ENCODE measurements around the gene PDCD1LG2. TPM values are rescaled to one million over a fixed set of nuclear protein-coding genes. Genes with fewer than 3 reads are reported as not detected.

Gene PDCD1LG2
- total RNA-seq, 2 donors from 2014 or later: 1.3 to 3.0 TPM

DNA sequence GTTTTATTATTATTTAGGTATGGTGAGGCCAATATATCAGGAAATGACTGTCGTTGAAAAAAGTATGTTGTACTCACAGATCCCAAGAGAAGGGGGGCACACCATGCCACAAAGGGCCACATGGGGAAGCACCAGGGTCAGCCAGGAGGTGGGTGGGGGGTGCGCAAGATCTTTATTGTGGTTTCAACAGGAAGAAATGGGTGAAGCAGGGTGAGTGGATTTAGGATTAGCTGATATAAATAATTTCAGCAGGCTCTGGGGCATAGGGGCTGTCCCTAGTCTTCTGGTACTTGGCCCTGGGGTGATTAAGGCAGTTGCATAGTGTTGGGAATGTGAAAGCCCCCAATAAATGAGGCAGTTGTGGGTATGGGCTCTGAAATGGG lies 8.6 kb downstream of the PDCD1LG2 start:
- peak; percentile 36 to 41 for DNase-seq

GRCh38 chr9:5524090-5524489 lies 13.8 kb downstream of the PDCD1LG2 start:
- Mint-ChIP-seq H3K27me3 (ENCODE audit: low read depth) (no peaks in the 10 kb centered on the region), H3K4me3 (no peak overlapping the region), H3K36me3 (ENCODE audit: insufficient read depth in 2 of 2) (peaks cover 0 to 3% of the 10 kb centered on the region in 2 donors), H3K9me3 (no peaks in the 10 kb centered on the region), H3K27ac (no peak overlapping the region), H3K4me1 (ENCODE audit: low read depth) (peaks cover 8% of the 10 kb centered on the region)
- DNase-seq (no peak), ATAC-seq (replicated peaks in 1 of 2) (no peak)

More for the DNA sequence above, 8.6 kb downstream of the PDCD1LG2 start:
- Mint-ChIP-seq H3K27me3 (ENCODE audit: low read depth) (no peaks in the 10 kb centered on the region), H3K9me3 (no peaks in the 10 kb centered on the region), H3K36me3 (ENCODE audit: insufficient read depth in 2 of 2) (peaks cover 0 to 3% of the 10 kb centered on the region in 2 donors), H3K27ac (peak overlapping the region; percentile 32), H3K4me3 (peak overlapping the region; percentile 48 to 56), H3K4me1 (ENCODE audit: low read depth) (peaks cover 33% of the 10 kb centered on the region)
- ATAC-seq (replicated peaks in 1 of 2): peak; percentile 53 to 65

DNA sequence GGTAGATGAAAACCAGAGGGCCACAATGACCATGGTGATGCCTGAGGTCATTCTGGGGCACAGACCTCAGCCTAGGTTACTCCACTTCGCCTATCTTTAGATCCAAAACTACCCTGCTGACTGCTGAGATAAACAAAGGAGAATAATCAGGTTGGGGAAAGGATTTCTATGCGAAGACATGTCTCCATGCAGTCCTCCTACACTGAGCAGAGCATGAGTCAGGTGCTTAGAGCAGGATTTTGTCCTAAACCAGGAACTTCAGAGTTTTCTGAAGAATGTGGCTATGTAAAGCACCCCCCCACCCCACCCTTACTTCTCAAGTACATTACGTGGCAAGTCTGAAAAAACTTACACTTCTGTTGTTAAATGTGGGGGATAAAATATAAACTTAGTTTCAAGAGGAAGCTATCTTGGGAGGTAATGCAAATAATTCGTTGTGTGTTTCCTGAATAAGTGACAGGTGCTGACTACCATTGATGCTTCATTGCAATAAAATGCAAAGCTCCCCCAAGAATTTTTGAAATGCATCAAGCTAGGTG lies 19.4 kb downstream of the PDCD1LG2 start:
- no peak overlapping the region for H3K27ac Mint-ChIP-seq

DNA sequence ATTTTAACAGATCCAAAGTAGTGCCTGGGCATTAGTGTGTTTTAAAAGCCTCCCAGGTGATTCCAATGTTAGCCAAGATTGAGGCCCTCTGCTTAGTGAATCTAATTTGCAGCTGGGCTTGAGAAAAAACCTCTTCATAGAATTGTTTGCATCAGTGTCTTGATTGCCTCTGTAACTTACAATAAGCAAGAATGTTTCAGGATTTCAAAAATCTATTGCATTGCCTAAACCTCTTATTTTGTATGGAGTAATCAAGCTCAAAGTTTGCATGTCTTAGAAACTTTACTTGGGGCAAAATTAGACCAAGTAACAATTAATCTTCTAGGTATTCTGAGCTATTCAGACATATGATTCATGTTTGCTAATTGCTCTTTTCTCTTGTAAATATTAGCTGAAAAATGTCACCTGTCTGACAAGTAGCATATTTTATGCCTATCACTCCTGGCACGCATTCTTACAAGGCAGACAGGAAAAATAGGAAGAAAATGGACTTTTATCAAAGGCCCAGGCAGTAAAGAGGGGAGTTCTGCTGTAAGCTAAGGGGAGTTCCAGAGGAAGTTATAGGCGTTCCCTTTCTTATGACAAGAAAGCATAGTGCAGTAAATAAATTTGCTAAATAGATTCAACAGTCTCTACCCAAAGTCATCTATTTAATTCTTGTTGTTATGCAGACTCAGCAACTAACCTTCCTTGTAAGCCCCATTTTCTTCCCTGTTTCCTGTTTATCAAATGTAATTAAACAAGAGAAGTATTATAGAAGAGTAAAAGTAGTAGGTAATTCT lies 21.0 kb downstream of the PDCD1LG2 start:
- Mint-ChIP-seq H3K4me3 (peak overlapping the region; percentile 35 to 72), H3K36me3 (ENCODE audit: insufficient read depth in 2 of 2) (peaks cover 0 to 2% of the 10 kb centered on the region in 2 donors), H3K4me1 (ENCODE audit: low read depth) (peaks cover 34% of the 10 kb centered on the region), H3K27ac (peak overlapping the region; percentile 95), H3K27me3 (ENCODE audit: low read depth) (no peaks in the 10 kb centered on the region), H3K9me3 (no peaks in the 10 kb centered on the region)
- DNase-seq (no peak), ATAC-seq (replicated peaks in 1 of 2) (peak in 1 of 2 donors; percentile 58)

More for the DNA sequence above, 19.4 kb downstream of the PDCD1LG2 start:
- no peak for DNase-seq
- peaks cover 34% of the 10 kb centered on the region for H3K4me1 Mint-ChIP-seq (ENCODE audit: low read depth)
- H3K27me3 Mint-ChIP-seq (ENCODE audit: low read depth): no peaks in the 10 kb centered on the region
- no peak for ATAC-seq (replicated peaks in 1 of 2)
- no peaks in the 10 kb centered on the region for H3K36me3 Mint-ChIP-seq (ENCODE audit: insufficient read depth in 2 of 2)
- no peaks in the 10 kb centered on the region for H3K9me3 Mint-ChIP-seq
- H3K4me3 Mint-ChIP-seq: no peak overlapping the region

DNA sequence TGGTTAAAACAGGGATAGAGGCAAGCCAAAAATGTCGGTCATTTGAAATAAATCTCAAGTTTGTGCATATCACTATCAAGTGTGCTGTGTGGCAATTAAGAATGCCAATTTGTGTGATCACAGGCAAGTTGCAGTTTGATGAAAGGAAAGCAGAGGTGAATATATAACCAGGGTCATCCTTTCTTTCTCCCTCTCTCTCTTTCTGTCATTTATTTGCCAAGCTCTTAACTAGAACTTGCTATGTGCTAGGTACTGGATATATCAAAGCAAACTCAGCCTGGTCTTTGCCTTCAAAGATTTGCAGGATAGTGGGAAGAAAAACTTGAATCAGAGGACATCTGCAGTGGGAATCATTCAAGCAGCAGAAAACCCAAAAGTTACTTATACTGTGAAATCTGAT lies 22.0 kb downstream of the PDCD1LG2 start:
- ATAC-seq (replicated peaks in 1 of 2) (no peak), DNase-seq (no peak)
- H3K27me3 Mint-ChIP-seq (ENCODE audit: low read depth): no peaks in the 10 kb centered on the region
- peaks cover 34% of the 10 kb centered on the region for H3K4me1 Mint-ChIP-seq (ENCODE audit: low read depth)
- H3K36me3 Mint-ChIP-seq (ENCODE audit: insufficient read depth in 2 of 2): peaks cover 0 to 2% of the 10 kb centered on the region in 2 donors
- H3K9me3 Mint-ChIP-seq: no peaks in the 10 kb centered on the region
- no peak overlapping the region for H3K4me3 Mint-ChIP-seq
- H3K27ac Mint-ChIP-seq: peak overlapping the region; percentile 95

DNA sequence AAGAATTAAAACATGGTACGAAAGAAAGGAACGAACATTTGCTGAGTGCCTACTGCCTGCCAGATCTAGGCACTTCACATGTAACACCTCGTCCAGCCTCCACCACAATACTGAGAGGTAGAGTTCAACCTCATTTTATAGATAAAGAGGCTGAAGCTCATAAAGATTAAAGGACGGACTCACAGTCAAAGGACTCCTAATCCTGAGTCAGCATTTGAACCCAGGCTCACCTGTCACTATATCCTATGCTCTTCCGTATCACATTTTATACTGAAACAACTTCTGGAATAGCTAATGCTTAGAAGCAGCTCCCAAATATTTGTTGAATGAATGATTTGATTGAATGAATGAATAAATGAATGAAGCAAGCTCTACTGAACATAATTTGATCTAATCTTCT lies 22.5 kb downstream of the PDCD1LG2 start:
- DNase-seq (no peak), ATAC-seq (replicated peaks in 1 of 2) (no peak)
- no peaks in the 10 kb centered on the region for H3K9me3 Mint-ChIP-seq
- peak overlapping the region; percentile 86 for H3K27ac Mint-ChIP-seq
- no peaks in the 10 kb centered on the region for H3K27me3 Mint-ChIP-seq (ENCODE audit: low read depth)
- H3K4me1 Mint-ChIP-seq (ENCODE audit: low read depth): peaks cover 34% of the 10 kb centered on the region
- H3K36me3 Mint-ChIP-seq (ENCODE audit: insufficient read depth in 2 of 2): peaks cover 0 to 2% of the 10 kb centered on the region in 2 donors
- H3K4me3 Mint-ChIP-seq: no peak overlapping the region

GRCh38 chr9:5536684-5537083 lies 26.4 kb downstream of the PDCD1LG2 start:
- H3K27me3 Mint-ChIP-seq (ENCODE audit: low read depth): no peaks in the 10 kb centered on the region
- peaks cover 8% of the 10 kb centered on the region for H3K4me1 Mint-ChIP-seq (ENCODE audit: low read depth)
- peaks cover 6 to 7% of the 10 kb centered on the region in 2 donors for H3K36me3 Mint-ChIP-seq (ENCODE audit: insufficient read depth in 2 of 2)
- no peak for ATAC-seq (replicated peaks in 1 of 2)
- no peak overlapping the region for H3K4me3 Mint-ChIP-seq
- H3K27ac Mint-ChIP-seq: no peak overlapping the region
- H3K9me3 Mint-ChIP-seq: peaks cover 0 to 5% of the 10 kb centered on the region in 2 donors
- DNase-seq: no peak

DNA sequence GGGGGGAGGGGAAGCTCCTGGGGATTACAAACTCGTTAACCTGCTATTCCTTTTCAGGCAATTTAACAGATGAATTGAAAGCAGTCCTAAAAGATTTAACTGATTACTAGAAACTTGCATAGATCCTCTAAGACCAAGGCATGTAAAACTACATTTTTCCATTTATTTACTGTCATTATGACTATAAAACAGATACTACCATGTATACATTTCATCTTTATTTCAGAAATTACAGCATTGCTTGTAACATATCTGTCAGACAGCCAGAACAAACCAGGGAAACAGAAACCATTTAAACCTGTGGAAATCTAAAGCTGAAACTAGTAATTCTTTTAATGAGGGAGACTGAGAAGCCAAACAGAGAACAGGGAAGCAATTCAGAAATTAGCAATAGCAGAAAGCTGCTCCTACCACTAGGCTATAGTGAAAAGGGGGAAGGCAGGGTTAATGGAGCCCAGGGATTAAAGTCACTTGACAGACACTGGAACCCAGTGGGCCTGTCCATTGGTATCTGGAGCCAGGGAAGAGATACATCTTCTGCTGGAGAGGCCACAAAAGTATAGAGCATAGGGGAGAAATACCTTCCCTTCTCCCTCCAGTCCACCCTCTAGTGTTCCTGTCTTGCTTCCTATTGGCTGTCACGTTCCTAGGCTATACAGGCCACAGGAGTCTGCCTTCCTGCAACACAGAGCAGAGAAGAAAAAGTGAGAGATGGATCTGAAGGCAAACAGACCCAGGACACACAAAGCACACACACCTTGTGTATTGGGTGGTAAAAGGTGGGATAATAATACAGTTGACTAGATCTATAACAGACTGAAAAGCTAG lies 33.8 kb downstream of the PDCD1LG2 start:
- DNase-seq (no peak), ATAC-seq (replicated peaks in 1 of 2) (peak in 1 of 2 donors; percentile 66)
- H3K4me1 Mint-ChIP-seq (ENCODE audit: low read depth): peaks cover 7% of the 10 kb centered on the region
- peaks cover 0 to 6% of the 10 kb centered on the region in 2 donors for H3K9me3 Mint-ChIP-seq
- H3K27me3 Mint-ChIP-seq (ENCODE audit: low read depth): no peaks in the 10 kb centered on the region
- no peak overlapping the region for H3K27ac Mint-ChIP-seq
- H3K4me3 Mint-ChIP-seq: no peak overlapping the region
- H3K36me3 Mint-ChIP-seq (ENCODE audit: insufficient read depth in 2 of 2): peaks cover 5% of the 10 kb centered on the region in 2 donors

- H3K4me3 Mint-ChIP-seq: no peak overlapping the region
- H3K4me1 Mint-ChIP-seq (ENCODE audit: low read depth): peaks cover 10% of the 10 kb centered on the region
- DNase-seq (no peak), ATAC-seq (replicated peaks in 1 of 2) (no peak)
- H3K36me3 Mint-ChIP-seq (ENCODE audit: insufficient read depth in 2 of 2): peaks cover 0 to 6% of the 10 kb centered on the region in 2 donors
- H3K9me3 Mint-ChIP-seq: peaks cover 0 to 2% of the 10 kb centered on the region in 2 donors
- H3K27ac Mint-ChIP-seq: no peak overlapping the region
- H3K27me3 Mint-ChIP-seq (ENCODE audit: low read depth): no peaks in the 10 kb centered on the region
These were observed 39.6 kb downstream of the PDCD1LG2 start for GRCh38 chr9:5549658-5550650.

DNA sequence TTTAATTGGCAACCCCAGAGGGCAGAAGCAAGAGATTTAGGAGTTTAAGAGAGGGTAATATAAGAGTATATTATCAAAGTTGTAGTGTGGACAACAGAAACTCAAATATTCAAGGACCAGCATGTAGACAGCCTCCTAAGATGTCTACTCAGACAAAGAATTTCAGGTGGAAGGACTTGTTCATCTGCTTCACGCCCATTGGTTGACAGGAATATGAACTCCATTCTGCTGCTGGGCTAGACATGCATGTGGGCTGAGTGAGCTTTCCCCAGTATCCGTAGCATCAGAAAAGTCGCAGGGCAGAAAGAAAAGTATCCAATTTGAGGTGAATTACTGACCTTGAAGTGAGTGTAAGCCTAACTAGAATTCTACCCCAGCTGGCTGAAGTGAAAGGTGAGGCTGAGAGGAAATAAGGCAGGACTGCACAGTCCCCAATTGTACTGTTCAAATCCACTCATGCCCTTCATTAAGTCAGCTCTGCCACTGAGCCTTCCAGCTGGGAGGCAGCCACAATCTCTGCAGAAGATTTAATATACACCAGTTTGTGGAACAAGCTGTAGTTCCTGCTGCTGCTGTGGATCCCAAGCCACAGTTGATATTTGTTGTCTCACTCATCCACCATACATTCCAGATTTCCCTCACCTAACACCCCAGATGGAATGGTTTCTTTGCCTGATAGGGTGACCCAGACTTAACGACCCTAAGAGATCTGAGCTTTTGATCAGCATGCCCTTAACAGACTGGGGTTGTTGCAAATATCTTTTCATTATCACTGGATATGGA lies 41.2 kb downstream of the PDCD1LG2 start:
- Mint-ChIP-seq H3K9me3 (peaks cover 0 to 2% of the 10 kb centered on the region in 2 donors), H3K36me3 (ENCODE audit: insufficient read depth in 2 of 2) (peaks cover 0 to 6% of the 10 kb centered on the region in 2 donors), H3K27me3 (ENCODE audit: low read depth) (no peaks in the 10 kb centered on the region), H3K4me3 (no peak overlapping the region), H3K4me1 (ENCODE audit: low read depth) (peaks cover 10% of the 10 kb centered on the region), H3K27ac (no peak overlapping the region)
- DNase-seq: no peak
- ATAC-seq (replicated peaks in 1 of 2): no peak

- DNase-seq (no peak), ATAC-seq (replicated peaks in 1 of 2) (no peak)
- H3K4me1 Mint-ChIP-seq (ENCODE audit: low read depth): peaks cover 16% of the 10 kb centered on the region
- H3K9me3 Mint-ChIP-seq: peaks cover 0 to 2% of the 10 kb centered on the region in 2 donors
- peaks cover 0 to 6% of the 10 kb centered on the region in 2 donors for H3K36me3 Mint-ChIP-seq (ENCODE audit: insufficient read depth in 2 of 2)
- no peaks in the 10 kb centered on the region for H3K27me3 Mint-ChIP-seq (ENCODE audit: low read depth)
- H3K27ac Mint-ChIP-seq: no peak overlapping the region
- H3K4me3 Mint-ChIP-seq: no peak overlapping the region
These were observed 42.0 kb downstream of the PDCD1LG2 start for GRCh38 chr9:5552301-5552700.
